K562 (cell line): ENCODE results near the gene SIGMAR1. TPM values are rescaled to one million over a fixed set of nuclear protein-coding genes. Genes with fewer than 3 reads are reported as not detected.

Experiments used
- ASH1L ChIP-seq: fragments of 450-650 bp; IDR thresholded peaks from 2 replicates; pipeline ENCODE4 v1.6.1; 2018; ENCODE audit warnings: borderline replicate concordance, mild to moderate bottlenecking, low read depth; ENCODE audit not compliant: partially characterized antibody
- BDP1 ChIP-seq: IDR thresholded peaks from 3 replicates; pipeline ENCODE4 v1.6.1; 2011; ENCODE audit not compliant: insufficient read length, insufficient read depth
- CHCHD3 ChIP-seq: fragments of 250-450 bp; sonication (Bioruptor Pico); IDR thresholded peaks from 2 replicates; pipeline ENCODE4 v2.1.2; 2022; ENCODE audit warnings: mild to moderate bottlenecking
- FUS ChIP-seq: fragments of 200-400 bp; formaldehyde crosslinking; optimal IDR thresholded peaks from 2 replicates; pipeline ENCODE3; 2017; ENCODE audit warnings: low read depth, low read length
- GATAD2B ChIP-seq: fragments of 450-650 bp; IDR thresholded peaks from 2 replicates; pipeline ENCODE4 v1.6.1; 2017; ENCODE audit warnings: mild to moderate bottlenecking, borderline replicate concordance
- MTA3 ChIP-seq: fragments of 450-650 bp; formaldehyde crosslinking; IDR thresholded peaks from 2 replicates; pipeline ENCODE4 v1.6.1; 2017; ENCODE audit warnings: mild to moderate bottlenecking, borderline replicate concordance
- PHF8 ChIP-seq: fragments of 200-600 bp; sonication (generic); IDR thresholded peaks from 2 replicates; pipeline ENCODE4 v1.6.1; 2012; ENCODE audit warnings: mixed run types, mild to moderate bottlenecking, inconsistent platforms, low read length, moderate library complexity, borderline replicate concordance
- PURB ChIP-seq: sonication (generic); formaldehyde crosslinking; IDR thresholded peaks from 2 replicates; pipeline ENCODE4 v1.9.0; 2021; ENCODE audit warnings: low read depth, mild to moderate bottlenecking, missing genetic modification reagents
- RBM17 ChIP-seq: fragments of 200-400 bp; formaldehyde crosslinking; IDR thresholded peaks from 2 replicates; pipeline ENCODE4 v1.6.1; 2017; ENCODE audit warnings: low read depth, mild to moderate bottlenecking, low read length, borderline replicate concordance
- TAF15 ChIP-seq: fragments of 200-400 bp; formaldehyde crosslinking; IDR thresholded peaks from 2 replicates; pipeline ENCODE4 v1.6.1; 2017; ENCODE audit warnings: mild to moderate bottlenecking, low read depth, low read length, moderate library complexity
- ZC3H8 ChIP-seq: fragments of 450-650 bp; IDR thresholded peaks from 2 replicates; pipeline ENCODE4 v1.6.1; 2017
- ZNF41 ChIP-seq: fragments of 250-450 bp; sonication (Bioruptor Pico); conservative IDR thresholded peaks from 2 replicates; pipeline ENCODE4 v1.4.0; 2020; ENCODE audit warnings: mild to moderate bottlenecking
- ZNF696 ChIP-seq: fragments of 250-450 bp; sonication (Bioruptor Pico); conservative IDR thresholded peaks from 2 replicates; pipeline ENCODE4 v1.4.0; 2020; ENCODE audit warnings: mild to moderate bottlenecking, moderate library complexity
- ZNF79 ChIP-seq: fragments of 250-450 bp; sonication (Bioruptor Pico); IDR thresholded peaks from 2 replicates; pipeline ENCODE4 v1.4.0; 2020; ENCODE audit warnings: low read depth, mild to moderate bottlenecking, moderate library complexity
- polyA plus RNA-seq, 8 experiments: library from polyadenylated mRNA; depleted of rRNA in 4 of 8; stranded (reverse) in 5 of 8; unstranded in 3 of 8; fragments of >200 nt; fragmentation: Nextera tagmentation in 2 of 8; fragmentation: Illumina TruSeq in 1 of 8; extraction: Ambion mirVana in 2 of 8; extraction: Trizol in 1 of 8; gene quantifications; 2 replicates each; pipeline versions ENCODE4 v1.2.1 to v1.2.3, GENCODE V29; 2011 to 2014; ENCODE audit warnings: inconsistent platforms in 1 of 8, missing spikeins in 1 of 8
- total RNA-seq, 7 experiments: library from RNA; depleted of rRNA in 6 of 7; stranded (reverse); fragments of >200 nt in 6 of 7; fragmentation: Illumina TruSeq in 2 of 7; extraction: Trizol in 2 of 7; gene quantifications; 2 replicates each; pipeline versions ENCODE4 v1.2.1 to v1.2.3, GENCODE V29; 2011 to 2021; ENCODE audit warnings: low replicate concordance in 1 of 7
- TF ChIP-seq, protein P1 (sequence below): sonication (generic); formaldehyde crosslinking; IDR thresholded peaks from 2 replicates; pipeline ENCODE4 v1.8.0; 2022; ENCODE audit warnings: mild to moderate bottlenecking, missing genetic modification reagents
- TF ChIP-seq, protein P2 (sequence below): fragments of 450-650 bp; formaldehyde crosslinking; IDR thresholded peaks from 2 replicates; pipeline ENCODE4 v1.4.0; 2022; ENCODE audit warnings: mild to moderate bottlenecking, moderate library complexity

Gene SIGMAR1
- total and polyA plus RNA-seq, 9 of the 15 experiments (the other 6 are each of a cell fraction or from before 2014, with no cell fraction given), result 6.9 to 80.0 (median 35.2) TPM

DNA sequence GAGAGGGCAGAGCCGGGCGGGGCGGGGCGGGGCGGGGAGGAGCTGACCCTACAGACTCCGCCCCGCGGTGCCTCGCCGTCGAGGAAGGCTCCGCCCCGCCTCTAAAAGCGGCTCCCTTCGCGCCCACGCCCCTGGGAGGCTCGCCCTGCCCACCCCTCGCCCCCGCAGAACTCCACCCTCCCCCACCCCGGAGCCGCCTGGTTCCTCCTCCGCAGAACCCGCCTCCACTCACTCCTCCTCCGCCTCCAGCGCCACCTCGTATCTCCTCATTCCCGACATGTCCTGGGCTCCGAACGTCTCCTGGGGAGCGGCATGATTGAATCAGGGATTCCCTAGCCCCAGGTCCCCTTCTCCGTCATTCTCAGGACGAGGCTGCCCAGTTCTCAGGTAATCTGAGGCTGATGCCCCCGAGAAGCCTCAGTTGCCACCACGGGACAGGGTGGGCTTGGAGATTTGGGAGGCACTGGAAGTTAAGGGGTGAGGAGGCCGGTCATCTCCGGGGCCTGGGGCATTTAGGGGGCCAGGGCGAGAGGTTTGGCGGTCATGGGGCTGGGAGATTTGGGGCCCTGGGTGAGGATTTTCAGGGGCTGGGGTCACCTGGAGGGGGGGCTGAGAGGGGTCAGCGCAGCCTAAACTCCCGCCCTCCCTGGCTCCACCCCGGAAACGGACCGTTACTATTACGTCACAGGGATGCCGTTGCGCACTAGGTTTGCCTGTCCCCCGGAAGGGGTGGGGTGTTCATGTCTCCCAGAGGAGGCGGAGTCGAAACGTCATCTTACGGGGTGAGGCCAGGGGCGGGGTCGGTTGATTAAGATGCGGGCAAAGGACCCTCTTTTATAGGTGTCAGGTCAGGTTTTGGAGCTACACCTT, 28.0 kb upstream of the SIGMAR1 start (continued):
- TF ChIP-seq PHF8 (peak; percentile 77; the same call in 1 of the 2 replicates), MTA3 (peak; percentile 86), PURB (no peak), TAF15 (no peak), GATAD2B (0 out of 2 replicates have a peak, but pooled peaks have one; percentile 39), ASH1L (no peak), FUS (no peak), RBM17 (no peak), ZNF41 (CRISPR knock-in tag) (no peak), ZC3H8 (no peak), ZNF79 (no peak), CHCHD3 (CRISPR knock-in tag) (no peak), ZNF696 (no peak), BDP1 (no peak)
- TF ChIP-seq, protein P1, sequence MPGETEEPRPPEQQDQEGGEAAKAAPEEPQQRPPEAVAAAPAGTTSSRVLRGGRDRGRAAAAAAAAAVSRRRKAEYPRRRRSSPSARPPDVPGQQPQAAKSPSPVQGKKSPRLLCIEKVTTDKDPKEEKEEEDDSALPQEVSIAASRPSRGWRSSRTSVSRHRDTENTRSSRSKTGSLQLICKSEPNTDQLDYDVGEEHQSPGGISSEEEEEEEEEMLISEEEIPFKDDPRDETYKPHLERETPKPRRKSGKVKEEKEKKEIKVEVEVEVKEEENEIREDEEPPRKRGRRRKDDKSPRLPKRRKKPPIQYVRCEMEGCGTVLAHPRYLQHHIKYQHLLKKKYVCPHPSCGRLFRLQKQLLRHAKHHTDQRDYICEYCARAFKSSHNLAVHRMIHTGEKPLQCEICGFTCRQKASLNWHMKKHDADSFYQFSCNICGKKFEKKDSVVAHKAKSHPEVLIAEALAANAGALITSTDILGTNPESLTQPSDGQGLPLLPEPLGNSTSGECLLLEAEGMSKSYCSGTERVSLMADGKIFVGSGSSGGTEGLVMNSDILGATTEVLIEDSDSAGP, result no peak
- TF ChIP-seq, protein P2, sequence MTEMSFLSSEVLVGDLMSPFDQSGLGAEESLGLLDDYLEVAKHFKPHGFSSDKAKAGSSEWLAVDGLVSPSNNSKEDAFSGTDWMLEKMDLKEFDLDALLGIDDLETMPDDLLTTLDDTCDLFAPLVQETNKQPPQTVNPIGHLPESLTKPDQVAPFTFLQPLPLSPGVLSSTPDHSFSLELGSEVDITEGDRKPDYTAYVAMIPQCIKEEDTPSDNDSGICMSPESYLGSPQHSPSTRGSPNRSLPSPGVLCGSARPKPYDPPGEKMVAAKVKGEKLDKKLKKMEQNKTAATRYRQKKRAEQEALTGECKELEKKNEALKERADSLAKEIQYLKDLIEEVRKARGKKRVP, result no peak
